T-helper 2 cell (primary cell): ENCODE results near the gene COX7B.

Source experiments
- DNase-seq, 5 experiments: peaks; one replicate each; pipeline versions ENCODE4 v3.0.0 to v3.0.0-alpha.2; 2012 to 2022

The COX7B gene

DNA sequence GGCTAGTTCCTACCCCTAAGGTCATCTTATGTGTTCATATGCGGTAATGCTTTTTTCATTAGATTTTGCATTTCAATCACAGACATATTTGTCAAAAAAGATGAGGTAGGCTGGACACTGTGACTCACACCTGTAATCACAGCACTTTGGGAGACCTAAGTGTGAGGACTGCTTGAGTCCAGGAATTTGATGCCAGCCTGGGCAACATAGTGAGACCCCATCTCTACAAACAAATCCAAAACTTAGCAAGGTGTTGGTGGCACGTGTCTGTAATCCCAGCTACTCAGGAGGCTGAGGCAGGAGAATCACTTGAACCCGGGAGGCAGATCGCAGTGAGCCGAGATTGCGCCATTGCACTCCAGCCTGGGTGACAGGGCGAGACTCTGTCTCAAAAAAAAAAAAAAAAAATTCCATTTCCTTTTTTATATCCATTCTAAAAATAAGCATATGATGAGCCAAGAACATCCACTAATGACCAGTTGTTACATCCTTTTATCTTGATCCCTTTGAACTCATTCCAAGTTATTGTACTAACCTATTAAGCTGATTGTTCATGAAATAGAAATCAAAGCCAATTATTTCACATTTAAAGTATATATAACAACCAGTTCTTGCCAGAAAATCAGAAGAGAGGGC is 46.8 kb downstream of the COX7B start:
- DNase-seq, result no peak

DNA sequence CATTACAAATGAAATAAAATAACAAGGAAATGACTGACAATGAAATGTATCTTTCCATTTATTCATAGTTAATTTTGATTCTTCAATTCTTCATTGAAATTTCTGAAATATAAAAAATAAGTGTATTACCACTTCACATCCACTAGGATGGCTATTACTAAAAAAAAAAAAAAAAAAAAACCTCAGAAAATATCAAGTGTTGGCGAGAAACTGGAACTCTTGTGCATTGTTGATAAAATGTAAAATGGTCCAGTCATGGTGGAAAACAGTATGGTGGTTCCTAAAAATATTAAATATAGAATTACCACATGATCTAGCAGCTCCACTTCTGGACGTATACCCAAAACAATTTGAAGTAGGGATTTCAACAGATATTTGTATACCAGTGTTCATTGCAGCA is 47.3 kb downstream of the COX7B start:
- no peak for DNase-seq

DNA sequence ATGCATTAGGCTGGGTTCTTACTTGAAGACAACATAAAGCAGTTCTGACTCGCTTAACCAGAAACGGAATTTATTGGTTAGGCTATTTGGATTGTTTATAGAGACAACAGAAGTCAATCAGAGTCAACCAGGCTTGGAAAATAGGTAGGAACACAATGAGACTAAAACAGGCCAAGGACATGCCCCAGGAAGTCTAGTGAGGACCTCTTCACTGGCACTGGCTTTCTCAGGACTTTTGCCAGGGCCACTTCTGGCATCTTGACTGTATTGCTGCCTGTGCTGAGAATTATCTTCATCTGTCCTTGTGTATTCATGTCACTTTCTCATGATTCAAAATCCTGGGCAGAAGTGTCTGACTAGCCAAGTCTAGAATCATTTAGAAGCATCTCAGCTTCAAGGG is 50.6 kb downstream of the COX7B start:
- DNase-seq, result no peak

DNA sequence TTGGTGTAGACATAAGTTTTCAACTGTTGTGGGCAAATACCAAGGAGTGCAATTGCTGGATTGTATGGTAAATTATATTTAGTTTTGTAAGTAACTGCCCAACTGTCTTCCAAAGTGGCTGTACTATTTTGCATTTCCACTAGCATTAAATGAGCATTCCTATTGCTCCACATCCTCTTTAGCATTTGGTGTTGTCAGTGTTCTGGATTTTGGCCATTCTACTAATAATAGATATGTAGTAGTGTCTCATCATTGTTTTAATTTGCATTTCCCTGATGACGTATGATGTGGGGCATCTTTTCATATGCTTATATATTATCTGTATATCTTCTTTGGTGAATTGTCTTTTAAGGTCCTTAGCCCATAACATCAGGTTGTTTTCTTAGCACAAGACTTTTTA is 52.9 kb downstream of the COX7B start:
- no peak for DNase-seq

DNA sequence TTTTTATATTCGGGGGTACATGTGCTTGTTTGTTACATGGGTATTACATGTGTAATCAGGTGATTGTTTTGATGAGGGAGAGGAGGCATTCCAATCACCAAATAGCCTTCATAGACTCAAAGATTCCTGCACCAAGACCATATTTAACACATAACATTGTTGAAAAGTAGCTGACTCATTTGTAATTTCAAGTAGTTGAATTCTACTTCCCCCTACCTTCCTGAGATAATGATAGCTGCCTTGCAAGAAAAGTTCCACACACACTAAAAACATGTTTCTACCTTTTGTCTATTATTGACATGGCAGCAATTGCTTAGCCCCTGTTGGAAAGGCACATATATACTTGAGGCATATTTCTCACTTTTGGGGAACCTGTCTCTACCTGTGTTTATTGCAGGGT is 54.0 kb downstream of the COX7B start:
- DNase-seq, result no peak

DNA sequence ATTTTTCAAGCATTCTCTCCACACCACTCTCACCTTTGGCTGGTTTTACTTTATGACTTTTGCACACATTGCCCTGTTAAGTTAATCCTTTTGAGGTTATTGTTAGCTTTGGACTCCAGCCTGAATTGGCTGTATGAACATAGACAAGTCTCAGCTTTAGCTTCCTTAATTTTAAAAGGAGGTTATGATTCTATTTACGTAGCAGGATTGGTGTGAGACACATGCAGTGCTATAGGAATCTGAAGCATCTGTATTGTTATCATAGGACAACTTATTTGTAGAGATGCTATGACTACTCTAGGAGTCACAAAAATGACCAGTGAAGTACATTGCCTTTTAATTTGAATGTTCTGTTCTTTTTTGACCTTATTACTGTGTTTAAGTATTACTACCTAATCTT is 54.4 kb downstream of the COX7B start:
- DNase-seq, result no peak
